SU-DHL-6 (cell line): ENCODE data around the gene KLHL24.
A peak's percentile ranks its signal among the peaks of the same experiment; 100 is the strongest.

Experiments used
- H2AFZ ChIP-seq: fragments of 200-600 bp; sonication (generic); 2 replicates; pipeline ENCODE4 v1.6.1; 2014; ENCODE audit warnings: low read depth, mild to moderate bottlenecking, moderate library complexity, mixed read lengths, antibody characterized with exemption, low read length; ENCODE audit not compliant: severe bottlenecking
- H3F3A ChIP-seq: fragments of 200-600 bp; shearing (Covaris generic); 2 replicates; pipeline ENCODE4 v1.6.0; 2016; ENCODE audit warnings: antibody characterized with exemption, mild to moderate bottlenecking; ENCODE audit not compliant: insufficient read depth
- H3K27ac ChIP-seq: fragments of 200-600 bp; sonication (generic); 2 replicates; pipeline ENCODE4 v1.5.1; 2016; ENCODE audit warnings: low read depth, mild to moderate bottlenecking, low read length, moderate library complexity, mixed read lengths
- H3K27me3 ChIP-seq: fragments of 200-600 bp; sonication (generic), shearing (Covaris generic); 2 replicates; pipeline ENCODE4 v1.6.0; 2014; ENCODE audit warnings: mild to moderate bottlenecking, low read length
- H3K36me3 ChIP-seq: fragments of 200-600 bp; sonication (generic); 2 replicates; pipeline ENCODE4 v1.6.1; 2014; ENCODE audit warnings: mild to moderate bottlenecking, low read length, mixed read lengths
- H3K4me2 ChIP-seq: fragments of 300-600, 200-600 bp; shearing (Covaris generic), sonication (generic); 2 replicates; pipeline ENCODE4 v1.6.0; 2014; ENCODE audit warnings: low read length, low read depth, mild to moderate bottlenecking; ENCODE audit not compliant: poor library complexity, severe bottlenecking
- H3K4me3 ChIP-seq: fragments of 200-600 bp; sonication (generic); 2 replicates; pipeline ENCODE4 v1.5.1; 2014; ENCODE audit warnings: antibody characterized with exemption, low read length, mild to moderate bottlenecking, mixed read lengths; ENCODE audit not compliant: insufficient read depth, poor library complexity, severe bottlenecking
- H3K79me2 ChIP-seq: fragments of 200-600 bp; sonication (generic); 2 replicates; pipeline ENCODE4 v1.6.1; 2014; ENCODE audit warnings: mild to moderate bottlenecking, low read length, moderate library complexity; ENCODE audit not compliant: insufficient read depth
- H3K9ac ChIP-seq: fragments of 200-600 bp; sonication (generic); 2 replicates; pipeline ENCODE4 v1.7.0; 2014; ENCODE audit warnings: mild to moderate bottlenecking, low read length
- H3K9me2 ChIP-seq: fragments of 200-600 bp; sonication (generic); replicated peaks from 2 replicates; pipeline ENCODE4 v1.6.1; 2014; ENCODE audit warnings: low read length; ENCODE audit not compliant: insufficient read depth
- H3K9me3 ChIP-seq: fragments of 200-600 bp; sonication (generic); 2 replicates; pipeline ENCODE4 v1.6.1; 2014; ENCODE audit warnings: low read length, mixed read lengths; ENCODE audit not compliant: insufficient read depth
- H4K20me1 ChIP-seq: fragments of 200-600 bp; sonication (generic); 2 replicates; pipeline ENCODE4 v1.6.1; 2014; ENCODE audit warnings: low read depth, mild to moderate bottlenecking, antibody characterized with exemption, low read length, moderate library complexity, mixed read lengths
- CTCF ChIP-seq: fragments of 200-600 bp; sonication (generic); IDR thresholded peaks from one replicate; pipeline ENCODE4 v1.5.1; 2017; ENCODE audit warnings: antibody characterized with exemption, mild to moderate bottlenecking, low read length, moderate library complexity; ENCODE audit not compliant: insufficient read depth, poor library complexity, severe bottlenecking
- EZH2phosphoT487 ChIP-seq: fragments of 200-600 bp; sonication (generic), shearing (Covaris generic); conservative IDR thresholded peaks from 2 replicates; pipeline ENCODE4 v1.6.1; 2018; ENCODE audit warnings: mild to moderate bottlenecking, antibody characterized with exemption, low read length, moderate library complexity, mixed read lengths

The KLHL24 gene

GRCh38 chr3:183697123-183697609 is 61.7 kb downstream of the KLHL24 start:
- Histone ChIP-seq H3K9me2 (no peaks in the 10 kb centered on the region), H3K4me3 (peak overlapping the region; percentile 61), H3F3A (peaks cover 5% of the 10 kb centered on the region), H4K20me1 (no peaks in the 10 kb centered on the region), H3K79me2 (peaks cover 44% of the 10 kb centered on the region), H3K9ac (peak overlapping the region; percentile 99), H3K4me2 (peak overlapping the region; percentile 85), H3K27ac (peak overlapping the region; percentile 47), H3K36me3 (peaks cover 4% of the 10 kb centered on the region; the same call in 1 of the 2 replicates), H2AFZ (peak overlapping the region; percentile 99), H3K27me3 (no peaks in the 10 kb centered on the region), H3K9me3 (no peaks in the 10 kb centered on the region)
- TF ChIP-seq EZH2phosphoT487 (no peak), CTCF (no peak)

GRCh38 chr3:183697610-183698317 is 62.3 kb downstream of the KLHL24 start, which contains the start of gene YEATS2:
TSS of gene YEATS2 (plus strand) at chr3:183697797. CDS start at chr3:183715163, 17,366 bp downstream.
- no peaks in the 10 kb centered on the region for H3K9me3 ChIP-seq
- H3K9me2 ChIP-seq: no peaks in the 10 kb centered on the region
- TF ChIP-seq CTCF (no peak), EZH2phosphoT487 (no peak)
- H3K4me2 ChIP-seq: peak within 1 kb of the TSS; percentile 98
- H3K36me3 ChIP-seq: peaks cover 4% of the 10 kb centered on the region; the same call in 1 of the 2 replicates
- peak within 1 kb of the TSS; percentile 82 for H3K27ac ChIP-seq
- H3K79me2 ChIP-seq: peaks cover 50% of the 10 kb centered on the region
- peak within 1 kb of the TSS; percentile 99 for H2AFZ ChIP-seq
- H3K27me3 ChIP-seq: no peaks in the 10 kb centered on the region
- peak within 1 kb of the TSS; percentile 95 for H3K4me3 ChIP-seq
- H3K9ac ChIP-seq: peak within 1 kb of the TSS; percentile 99
- H4K20me1 ChIP-seq: 0 out of 2 replicates have a peak, but pooled peaks cover under 1% of the 10 kb centered on the region
- H3F3A ChIP-seq: peaks cover 5% of the 10 kb centered on the region

GRCh38 chr3:183698318-183698751 is 62.9 kb downstream of the KLHL24 start:
- Histone ChIP-seq H3F3A (peaks cover 5% of the 10 kb centered on the region), H3K4me2 (peak overlapping the region; percentile 98), H3K9me2 (no peaks in the 10 kb centered on the region), H2AFZ (peak overlapping the region; percentile 77), H4K20me1 (0 out of 2 replicates have a peak, but pooled peaks cover 6% of the 10 kb centered on the region), H3K27ac (peak overlapping the region; percentile 82), H3K27me3 (no peaks in the 10 kb centered on the region), H3K79me2 (peaks cover 56% of the 10 kb centered on the region), H3K9ac (peak overlapping the region; percentile 99), H3K36me3 (peaks cover 4% of the 10 kb centered on the region; the same call in 1 of the 2 replicates), H3K9me3 (no peaks in the 10 kb centered on the region), H3K4me3 (peak overlapping the region; percentile 95)
- no peak for TF ChIP-seq EZH2phosphoT487
- no peak for TF ChIP-seq CTCF
